NCI-H446 treated with DMSO at 0.1 percent for 48 hours (cell line): ENCODE measurements around the gene GCAT.

Source experiments
- DNase-seq: peaks from one replicate; lab custom pipeline; 2025; lab: John Stamatoyannopoulos, UW

Gene GCAT

GRCh38 chr22:37842015-37842793, 34.5 kb downstream of the GCAT start:
- DNase-seq = no peak

GRCh38 chr22:37843741-37844089, 36.0 kb downstream of the GCAT start:
- DNase-seq = no peak

DNA sequence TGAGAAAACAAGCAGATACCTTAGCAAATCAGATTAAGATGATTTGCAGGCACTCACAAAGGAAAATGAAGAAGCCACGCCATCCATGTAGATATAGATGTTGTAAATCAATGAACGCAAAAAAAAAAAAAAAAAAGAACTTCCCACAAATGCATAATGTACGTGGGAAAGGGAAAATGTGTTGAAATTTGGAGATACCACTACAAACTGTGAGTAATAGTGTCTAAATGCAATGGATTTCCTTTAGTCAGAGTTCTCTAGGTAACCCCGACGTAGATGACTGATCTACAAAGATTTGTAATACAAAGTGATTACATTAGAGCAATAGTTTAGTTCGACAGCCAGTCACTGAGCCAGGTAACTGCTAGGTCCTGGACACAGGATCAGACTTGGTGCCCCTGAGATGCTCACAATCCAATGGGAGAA, 37.2 kb downstream of the GCAT start:
- DNase-seq = no peak

- no peak for DNase-seq
These were observed 38.7 kb downstream of the GCAT start for GRCh38 chr22:37846433-37846832.

DNA sequence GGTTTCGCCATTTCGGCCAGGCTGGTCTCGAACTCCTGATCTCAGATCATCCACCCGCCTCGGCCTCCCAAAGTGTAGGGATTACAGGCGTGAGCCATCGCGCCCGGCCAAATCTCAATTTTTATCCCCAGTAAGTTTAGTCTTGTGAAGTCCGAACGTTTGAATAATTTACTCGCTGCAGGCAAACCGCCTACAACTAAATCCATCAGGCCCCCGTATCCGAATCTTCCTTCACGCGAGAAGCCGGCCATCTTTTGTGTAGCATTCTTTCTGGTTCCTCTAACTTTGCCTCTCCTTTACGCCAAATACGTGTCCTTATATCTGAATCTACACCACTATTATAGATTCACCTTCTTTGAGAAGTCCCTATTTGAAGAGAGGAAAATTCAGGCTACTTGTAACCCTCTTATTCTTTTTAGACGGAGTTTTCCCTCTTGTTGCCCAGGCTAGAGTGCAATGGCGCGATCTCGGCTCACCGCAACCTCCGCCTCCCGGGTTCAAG, 40.9 kb downstream of the GCAT start:
- no peak for DNase-seq

DNA sequence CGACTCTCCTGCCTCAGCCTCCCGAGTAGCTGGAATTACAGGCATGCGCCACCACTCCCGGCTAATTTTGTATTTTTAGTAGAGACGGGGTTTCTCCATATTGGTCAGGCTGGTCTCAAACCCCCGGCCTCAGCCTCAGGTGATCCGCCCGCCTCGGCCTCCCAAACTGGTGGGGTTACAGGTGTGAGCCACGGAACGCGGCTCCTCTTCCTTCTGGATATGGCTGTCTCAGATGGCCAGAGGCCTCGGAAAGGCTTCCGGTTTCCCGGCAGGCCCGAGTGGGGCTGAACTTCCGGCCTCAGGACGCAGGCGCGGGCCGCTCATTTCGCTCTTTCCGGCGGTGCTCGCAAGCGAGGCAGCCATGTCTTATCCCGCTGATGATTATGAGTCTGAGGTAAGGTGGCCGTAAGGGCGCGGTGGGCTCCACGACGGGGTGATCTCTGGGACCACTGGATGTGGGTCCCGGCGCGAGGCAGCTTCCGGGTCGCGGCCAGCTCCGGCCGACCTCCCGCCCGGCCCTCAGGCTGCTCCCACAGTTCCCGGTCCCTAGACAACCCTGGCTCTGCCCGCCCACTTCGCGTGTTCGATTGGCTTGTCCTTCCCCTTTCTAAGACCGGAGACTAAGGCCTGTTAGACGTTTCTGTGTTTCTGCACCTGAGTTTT, 41.5 kb downstream of the GCAT start, which contains the start of gene EIF3L:
Gene EIF3L (plus strand): TSS at position 331 of the 663 bp plus-strand sequence. CDS start 31 bp downstream, at position 362.
- DNase-seq = peak; percentile 75

- no peak for DNase-seq
These were observed 43.1 kb downstream of the GCAT start for GRCh38 chr22:37850801-37851200.

DNA sequence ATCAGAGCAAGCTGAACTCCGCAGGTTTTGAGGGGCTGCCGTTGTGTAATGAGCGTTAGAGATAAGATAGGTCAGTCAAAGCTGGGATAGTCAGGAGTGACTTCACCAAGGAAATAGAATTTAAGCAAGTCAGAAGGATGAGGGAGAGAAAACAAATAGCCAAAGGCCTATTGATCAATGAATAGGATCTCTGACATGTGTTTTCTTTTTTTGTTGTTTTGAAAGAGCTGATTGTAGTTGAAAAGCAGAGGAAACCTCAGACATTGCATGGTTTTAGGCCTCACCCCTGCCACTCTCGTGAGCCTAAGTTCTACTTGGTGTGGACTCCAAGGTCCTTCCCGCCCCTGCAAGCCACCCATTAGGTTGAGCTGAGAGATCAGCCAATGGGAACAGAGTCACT, 44.7 kb downstream of the GCAT start:
- DNase-seq = no peak

DNA sequence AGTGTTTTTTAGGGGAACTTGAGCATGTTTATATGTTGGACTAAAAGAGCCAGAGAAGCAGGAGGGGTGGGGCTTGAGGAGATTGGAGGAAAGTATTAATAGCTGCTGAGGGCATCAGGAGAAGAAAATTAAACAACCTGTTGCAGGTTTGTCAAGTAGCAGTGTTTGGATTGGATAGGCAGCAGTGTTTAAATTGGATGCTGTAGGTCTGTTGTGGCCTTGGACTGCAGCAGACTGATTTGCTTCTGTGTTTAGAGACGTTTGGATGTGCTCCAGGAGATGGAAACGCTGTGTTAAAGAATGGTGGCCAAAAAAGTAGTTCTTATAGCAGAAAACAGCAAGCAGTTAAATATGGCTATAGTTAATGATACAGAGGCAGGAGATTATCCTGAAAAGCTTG, 47.2 kb downstream of the GCAT start:
- no peak for DNase-seq

- no peak for DNase-seq
These were observed 47.7 kb downstream of the GCAT start for GRCh38 chr22:37855462-37855861.

- DNase-seq = no peak
These were observed 53.2 kb downstream of the GCAT start for GRCh38 chr22:37860796-37861421.

GRCh38 chr22:37862570-37863325, 55.0 kb downstream of the GCAT start:
- DNase-seq = no peak

GRCh38 chr22:37865510-37865909, 57.8 kb downstream of the GCAT start:
- no peak for DNase-seq
